HPDE6-E6E7 (cell line): ENCODE results near the gene NCBP2L.

ENCODE experiments used
- DNase-seq: peaks from one replicate; pipeline ENCODE4 v3.0.0; 2011; ENCODE audit warnings: missing footprints; ENCODE audit errors: extremely low spot score

Gene NCBP2L

GRCh38 chrX:107752714-107753113, 24.8 kb upstream of the NCBP2L start:
- no peak for DNase-seq

GRCh38 chrX:107753187-107753586, 24.3 kb upstream of the NCBP2L start:
- no peak for DNase-seq

GRCh38 chrX:107755721-107756120, 21.8 kb upstream of the NCBP2L start:
- DNase-seq, result no peak

- no peak for DNase-seq
Measured at GRCh38 chrX:107758231-107758766, 19.2 kb upstream of the NCBP2L start.

GRCh38 chrX:107760304-107761077, 17.0 kb upstream of the NCBP2L start:
- DNase-seq, result no peak

- no peak for DNase-seq
Measured at GRCh38 chrX:107763647-107764046, 13.9 kb upstream of the NCBP2L start.

- no peak for DNase-seq
Measured at GRCh38 chrX:107764845-107765608, 12.5 kb upstream of the NCBP2L start.

- peak; percentile 40 for DNase-seq
Measured at GRCh38 chrX:107766470-107767150, 10.9 kb upstream of the NCBP2L start.

GRCh38 chrX:107768051-107768450, 9.5 kb upstream of the NCBP2L start:
- DNase-seq, result no peak

- DNase-seq, result no peak
Measured at GRCh38 chrX:107769581-107770317, 7.8 kb upstream of the NCBP2L start.

GRCh38 chrX:107773206-107773605, 4.3 kb upstream of the NCBP2L start:
- DNase-seq, result no peak

GRCh38 chrX:107773906-107774435, 3.6 kb upstream of the NCBP2L start:
- DNase-seq, result no peak

- no peak for DNase-seq
Measured at GRCh38 chrX:107775000-107775733, 2.4 kb upstream of the NCBP2L start.

- DNase-seq, result peak; percentile 70
Measured at GRCh38 chrX:107775734-107776511, 1.6 kb upstream of the NCBP2L start, which contains the start of gene TSC22D3. Gene TSC22D3, minus strand, starts transcription at chrX:107775787. Its CDS starts 368 bp downstream, at chrX:107775419.

GRCh38 chrX:107776649-107777535, 641 bp upstream of the NCBP2L start:
- peak; percentile 79 for DNase-seq

GRCh38 chrX:107780525-107780924, 3.0 kb downstream of the NCBP2L start:
- no peak for DNase-seq

- no peak for DNase-seq
Measured at GRCh38 chrX:107787827-107788226, 10.3 kb downstream of the NCBP2L start.

GRCh38 chrX:107804427-107804826, 26.9 kb downstream of the NCBP2L start:
- DNase-seq, result no peak

GRCh38 chrX:107805179-107805578, 27.6 kb downstream of the NCBP2L start:
- no peak for DNase-seq
